ENCODE data around the gene POLA2.

Gene POLA2

DNA sequence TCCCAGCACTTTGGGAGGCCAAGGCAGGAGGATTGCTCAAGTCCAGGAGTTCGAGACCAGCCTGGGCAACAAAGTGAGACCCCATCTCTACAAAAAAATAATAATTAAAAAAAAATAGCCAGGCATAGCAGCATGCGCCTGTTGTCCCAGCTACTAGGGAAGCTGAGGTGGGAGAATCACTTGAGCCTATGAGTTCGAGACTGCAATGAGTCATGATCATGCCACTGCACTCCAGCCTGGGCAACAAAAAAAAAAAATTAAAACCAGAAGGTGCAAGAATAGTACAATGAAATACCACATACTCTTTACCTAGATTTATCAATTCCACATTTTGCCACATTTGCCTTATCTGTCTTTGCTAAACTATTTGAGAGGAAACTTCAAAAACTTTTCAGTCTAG is 80.1 kb downstream of the POLA2 start:
- no peak for DNase-seq

Data from activated CD4-positive, alpha-beta T cell treated with anti-CD3 and anti-CD28 coated beads for 1 hour (primary cell).